Middle frontal gyrus (tissue), 1 donor: ENCODE results near the gene PIM3.

Experiments used
- DNase-seq: peaks from one replicate; pipeline ENCODE4 v3.0.0-alpha.2; 2015; ENCODE audit warnings: low spot score; ENCODE audit errors: extremely low spot score

Gene PIM3

DNA sequence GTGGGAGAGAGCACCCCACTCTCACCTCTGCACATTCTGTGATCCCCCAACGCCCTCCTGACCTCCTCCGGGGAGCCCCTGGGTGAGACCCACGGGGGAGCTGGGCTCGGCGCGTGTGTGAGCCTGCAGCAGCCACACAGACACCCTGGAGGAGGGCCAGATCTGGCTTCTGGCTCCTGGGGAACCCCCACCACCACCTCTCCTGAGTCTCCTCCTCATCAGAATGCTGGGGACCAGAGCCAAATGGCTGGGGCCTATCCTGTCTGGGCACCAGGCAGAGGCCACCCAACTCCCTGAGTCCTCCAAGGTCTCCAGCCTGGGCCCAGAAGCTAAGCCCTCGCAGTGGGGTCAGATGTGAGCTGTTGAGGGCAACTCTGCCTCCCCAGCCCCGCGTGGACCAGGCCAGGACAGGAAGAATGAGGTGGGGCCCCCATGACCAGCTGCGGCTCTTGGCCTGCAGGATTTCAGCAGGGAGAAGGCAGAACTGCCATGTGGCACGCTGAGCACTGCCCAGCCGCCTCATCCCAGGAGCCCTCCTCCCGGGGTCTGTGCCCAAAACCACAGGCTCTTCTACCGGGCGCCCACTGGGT lies 5.5 kb upstream of the PIM3 start:
- DNase-seq = no peak

DNA sequence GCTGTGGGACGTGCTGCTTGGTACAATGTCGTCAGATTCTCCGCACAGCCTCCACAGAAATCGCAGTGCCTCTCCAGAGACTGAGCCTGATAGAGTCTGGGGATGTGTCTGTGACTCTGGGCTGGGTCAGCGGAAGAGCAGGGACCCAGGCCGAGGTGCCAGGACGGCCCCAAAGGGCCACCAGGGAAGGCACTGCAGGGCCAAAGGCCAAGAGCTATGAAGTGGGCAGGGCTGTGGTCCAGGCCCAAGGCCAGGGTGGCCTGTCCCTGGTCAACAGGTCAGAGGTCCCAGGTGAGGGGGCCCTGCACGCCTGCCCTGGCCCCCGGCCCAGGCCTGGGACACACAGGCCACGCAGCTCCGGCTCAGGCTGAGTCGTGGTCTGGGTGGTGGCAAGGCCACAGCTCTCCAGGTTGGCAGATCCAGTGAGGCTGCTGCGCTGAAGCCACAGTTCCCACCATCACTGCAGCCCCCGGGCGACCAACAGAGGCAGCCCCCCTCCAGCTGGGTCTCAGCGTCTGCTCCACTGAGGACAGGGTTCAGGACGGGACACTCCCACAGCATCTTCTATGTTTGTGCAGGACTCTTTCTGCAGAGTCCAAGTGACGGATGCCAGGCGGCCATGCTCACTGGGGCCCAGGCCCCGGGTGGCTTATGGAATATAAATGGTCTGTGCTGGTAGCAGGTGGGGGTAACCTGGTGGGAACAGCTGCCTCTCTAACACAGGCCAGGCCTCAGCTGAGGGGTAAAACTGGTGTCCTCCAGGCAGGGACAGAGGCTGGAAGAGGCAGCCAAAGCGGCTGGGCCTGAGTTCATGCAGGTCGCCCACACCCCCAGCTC lies 4.8 kb upstream of the PIM3 start:
- no peak for DNase-seq

DNA sequence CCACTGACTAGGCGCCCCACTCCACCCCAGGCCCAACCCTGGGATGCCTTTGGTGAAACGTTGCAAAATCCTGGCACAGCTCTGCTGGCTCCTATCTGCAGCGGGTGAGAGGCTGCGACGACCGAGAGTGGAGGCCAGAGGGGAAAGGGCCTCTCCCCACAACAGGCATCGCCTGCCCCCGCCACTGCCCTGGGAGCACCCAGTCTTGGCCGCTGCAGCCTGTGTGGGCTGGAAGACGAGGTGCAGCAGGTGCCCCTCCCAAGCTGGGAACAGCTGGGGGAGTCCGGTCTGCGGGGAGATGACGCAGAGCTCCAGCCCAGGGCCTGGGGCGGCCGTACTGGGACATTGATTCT lies 4.2 kb upstream of the PIM3 start:
- no peak for DNase-seq

DNA sequence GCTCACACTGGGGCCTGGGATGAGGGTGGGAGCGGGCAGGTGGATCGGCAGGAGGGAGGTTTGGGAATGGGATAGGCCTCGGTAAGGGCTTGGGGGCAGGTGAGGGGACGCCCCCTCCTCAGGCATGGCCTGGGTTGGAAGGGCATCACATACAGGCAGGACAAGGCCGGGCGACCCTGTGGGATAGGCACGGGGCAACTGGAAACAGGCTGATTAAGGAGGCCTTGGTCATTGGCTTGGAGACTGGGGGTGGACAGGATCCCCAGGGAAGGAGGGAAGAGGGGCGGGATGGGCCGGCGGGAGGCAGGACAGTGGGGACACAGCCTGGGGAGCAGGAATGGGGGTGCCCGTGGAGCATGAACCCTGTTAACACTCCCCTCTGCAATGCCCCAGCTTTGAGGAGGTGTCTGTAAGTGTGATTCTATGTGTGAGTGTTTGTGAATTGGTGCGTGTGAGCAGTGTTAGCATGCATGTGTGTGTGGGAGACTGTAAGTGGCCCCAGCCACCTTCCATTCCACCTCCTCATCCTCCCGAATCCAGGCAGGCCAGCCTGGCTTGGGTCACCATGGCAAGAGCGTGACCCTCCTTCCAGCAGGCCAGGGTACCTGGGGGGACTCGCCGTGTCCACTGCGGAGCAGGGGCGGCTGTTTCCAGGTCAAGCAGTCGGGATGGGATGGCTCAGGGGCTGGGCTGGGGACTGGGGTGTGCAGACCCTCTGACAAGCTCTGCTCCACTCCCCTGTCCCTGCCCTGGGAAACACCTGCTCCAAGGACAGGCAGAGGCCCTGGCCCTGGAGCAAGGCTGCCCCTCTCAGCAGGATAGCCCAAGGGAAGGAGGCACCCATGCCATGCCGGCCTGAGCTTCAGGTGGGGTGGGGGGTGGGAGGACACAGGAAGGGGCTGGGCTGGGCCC lies 3.4 kb upstream of the PIM3 start:
- no peak for DNase-seq

DNA sequence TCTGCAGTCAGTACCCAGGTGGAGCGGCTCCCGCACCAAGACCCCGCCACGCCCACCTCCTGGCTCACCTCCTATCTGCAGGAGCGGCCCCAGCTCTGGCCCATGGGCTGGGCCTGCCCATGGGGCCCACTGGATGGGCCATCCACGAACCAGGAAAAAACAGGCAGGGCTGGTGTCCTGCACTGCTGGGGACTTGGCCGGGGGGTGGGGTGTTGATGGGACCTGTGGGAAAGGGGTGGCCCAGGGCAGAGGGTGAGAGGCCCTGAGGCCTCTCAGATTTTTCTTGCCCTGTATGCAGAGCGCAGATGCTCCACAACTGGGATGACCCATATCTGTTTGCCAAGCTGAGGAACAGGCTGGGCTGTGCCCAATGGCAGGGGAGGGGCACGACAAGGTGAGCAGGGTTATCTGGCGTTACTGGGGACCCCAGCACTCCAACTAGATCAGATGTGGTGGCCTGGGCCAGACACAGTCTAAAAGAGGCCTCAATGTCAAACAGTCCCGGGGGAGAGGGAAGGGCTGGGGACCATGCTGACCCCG lies 2.7 kb upstream of the PIM3 start:
- DNase-seq = no peak

DNA sequence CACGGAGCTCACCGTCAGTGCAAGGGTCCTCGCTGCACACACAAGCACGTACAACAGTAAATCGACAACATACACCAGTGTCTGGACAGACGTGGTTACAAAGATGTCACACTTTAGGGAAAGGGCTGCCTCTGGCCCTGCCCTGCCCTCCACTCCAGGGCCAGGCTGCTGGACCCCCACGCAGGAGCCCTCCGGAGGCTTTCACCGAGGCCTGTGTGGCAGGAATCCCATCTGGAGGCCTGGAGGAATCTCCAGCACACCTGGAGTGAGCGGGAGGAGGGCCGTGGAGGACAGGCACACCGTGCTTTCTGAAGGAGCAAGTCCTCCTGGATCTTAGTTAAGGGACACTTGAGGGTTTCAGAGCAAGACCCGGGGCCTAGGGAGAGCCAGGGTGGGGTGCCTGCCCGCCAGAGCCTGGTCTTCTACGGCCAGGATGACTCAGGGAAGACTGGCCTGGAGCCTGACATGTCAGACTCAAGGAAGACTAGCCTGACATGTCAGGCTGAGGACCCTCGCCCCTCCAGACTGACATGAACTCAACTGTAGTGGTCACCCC lies 2.1 kb upstream of the PIM3 start:
- DNase-seq = no peak

DNA sequence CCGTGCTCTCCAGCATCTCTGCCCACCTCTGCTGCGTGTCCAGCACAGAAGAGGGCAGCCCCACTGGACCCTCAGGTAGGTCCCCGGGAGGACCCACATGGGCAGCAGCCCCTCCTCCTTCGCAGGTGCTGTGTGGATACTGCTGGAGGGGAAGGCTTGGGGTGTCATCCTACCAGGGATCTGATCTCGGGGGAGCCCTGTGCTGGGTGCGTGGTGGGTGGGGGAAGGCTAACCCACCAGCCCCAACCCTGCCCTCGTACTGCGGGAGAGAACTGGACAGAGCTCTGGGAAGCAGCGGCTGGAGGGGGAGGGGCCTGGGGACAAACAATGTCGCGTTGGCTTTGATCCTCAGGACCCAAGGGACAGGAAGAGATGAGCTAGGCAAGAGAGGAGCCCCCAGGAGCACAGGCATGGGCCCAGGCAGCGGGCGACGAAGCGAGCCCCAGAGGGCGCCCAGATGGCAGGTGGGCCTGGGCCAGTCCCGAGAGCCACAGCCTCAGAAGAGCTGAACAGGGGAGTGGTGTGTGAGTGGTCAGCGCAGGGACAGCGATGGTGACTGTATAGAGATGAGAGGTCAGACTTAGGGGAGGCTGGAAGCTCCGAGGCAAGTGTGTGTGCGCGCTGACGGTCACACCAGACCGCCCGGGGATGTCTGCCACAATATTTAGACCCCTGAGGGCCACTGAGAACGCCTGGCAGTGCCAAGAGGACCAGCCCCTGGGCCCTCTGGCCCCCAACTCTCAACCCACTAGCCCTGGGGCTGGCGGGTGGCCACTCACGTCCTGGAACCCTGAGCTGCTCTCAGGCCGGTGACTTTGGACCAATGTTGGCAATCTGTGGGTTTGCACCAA lies 1.4 kb upstream of the PIM3 start:
- DNase-seq = no peak

DNA sequence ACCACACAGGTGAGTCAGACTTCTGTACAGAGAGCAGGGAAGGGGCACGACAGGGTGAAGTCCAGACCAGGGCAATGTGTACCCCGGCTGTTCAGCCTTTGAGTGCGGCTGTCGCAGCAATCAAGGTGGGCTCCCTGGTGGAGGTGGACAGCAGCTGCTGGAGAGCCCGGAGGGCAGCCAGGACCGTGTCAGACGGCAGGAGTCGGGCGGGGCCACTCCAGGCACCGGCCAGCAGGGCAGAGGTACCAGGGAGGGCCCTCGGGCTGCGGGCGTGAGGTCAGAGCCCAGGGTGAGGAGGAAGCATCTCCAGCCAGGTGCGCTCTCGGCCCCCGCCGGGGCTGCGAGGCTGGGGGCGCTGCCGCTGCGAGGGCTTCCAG lies 802 bp upstream of the PIM3 start:
- DNase-seq = no peak

DNA sequence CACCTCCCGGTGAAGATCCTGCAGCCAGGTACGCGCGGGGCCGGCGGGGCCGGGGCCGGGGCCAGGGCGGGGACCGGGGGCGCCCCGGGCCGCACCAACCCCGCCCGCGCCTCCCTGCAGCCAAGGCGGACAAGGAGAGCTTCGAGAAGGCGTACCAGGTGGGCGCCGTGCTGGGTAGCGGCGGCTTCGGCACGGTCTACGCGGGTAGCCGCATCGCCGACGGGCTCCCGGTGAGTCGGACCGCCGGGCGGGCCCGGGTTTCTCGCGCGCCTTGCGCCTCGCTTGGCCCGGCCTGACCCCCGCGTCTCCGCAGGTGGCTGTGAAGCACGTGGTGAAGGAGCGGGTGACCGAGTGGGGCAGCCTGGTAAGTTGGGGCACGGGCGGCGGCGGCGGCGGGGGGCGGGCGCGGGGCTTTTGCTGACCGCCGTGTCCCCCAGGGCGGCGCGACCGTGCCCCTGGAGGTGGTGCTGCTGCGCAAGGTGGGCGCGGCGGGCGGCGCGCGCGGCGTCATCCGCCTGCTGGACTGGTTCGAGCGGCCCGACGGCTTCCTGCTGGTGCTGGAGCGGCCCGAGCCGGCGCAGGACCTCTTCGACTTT lies 531 bp downstream of the PIM3 start:
- no peak for DNase-seq

DNA sequence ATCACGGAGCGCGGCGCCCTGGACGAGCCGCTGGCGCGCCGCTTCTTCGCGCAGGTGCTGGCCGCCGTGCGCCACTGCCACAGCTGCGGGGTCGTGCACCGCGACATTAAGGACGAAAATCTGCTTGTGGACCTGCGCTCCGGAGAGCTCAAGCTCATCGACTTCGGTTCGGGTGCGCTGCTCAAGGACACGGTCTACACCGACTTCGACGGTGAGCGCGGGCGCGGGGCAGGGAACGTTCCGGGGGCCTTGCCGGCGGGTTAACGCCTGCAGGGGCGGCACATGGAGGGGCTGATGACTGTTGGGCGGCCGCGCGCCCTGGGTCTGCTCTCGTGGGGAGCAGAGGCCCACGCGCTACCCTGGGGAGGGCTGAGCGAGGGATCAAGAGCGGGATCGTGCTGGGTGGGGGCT lies 1.0 kb downstream of the PIM3 start:
- no peak for DNase-seq

DNA sequence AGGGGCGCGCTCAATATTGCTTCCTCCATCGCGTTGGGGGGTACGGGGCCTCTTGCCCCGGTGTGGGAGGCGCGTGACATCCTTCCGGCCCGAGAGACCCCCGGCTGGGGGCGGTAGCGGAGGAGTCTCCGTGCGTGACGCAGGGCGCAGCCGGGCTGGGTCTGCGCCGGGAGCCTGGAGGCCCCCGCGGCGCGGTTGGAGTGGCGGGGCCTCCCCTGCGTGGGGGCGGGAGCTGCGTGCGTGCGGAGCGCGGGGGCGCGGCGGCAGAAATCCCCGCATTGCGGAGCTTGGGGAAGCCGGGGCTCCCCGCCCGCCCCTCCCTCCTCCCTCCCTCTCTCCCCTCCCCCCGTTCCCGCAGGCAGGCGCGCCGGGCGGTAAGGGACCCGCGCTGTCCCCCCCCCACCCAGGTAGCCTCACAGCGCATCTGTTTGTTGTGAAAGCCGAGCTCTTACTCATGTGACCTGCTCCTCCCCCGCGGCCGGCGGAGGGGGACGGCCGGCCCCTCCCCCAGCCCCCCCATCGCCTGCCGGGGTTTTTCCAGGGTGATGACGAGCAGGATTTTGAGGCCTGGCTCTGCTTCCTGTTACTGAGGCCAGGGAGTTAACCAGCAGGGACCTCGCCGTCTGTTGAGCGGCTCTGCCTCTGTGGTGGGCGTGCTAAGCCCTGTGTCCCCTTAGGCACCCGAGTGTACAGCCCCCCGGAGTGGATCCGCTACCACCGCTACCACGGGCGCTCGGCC lies 1.6 kb downstream of the PIM3 start:
- no peak for DNase-seq

DNA sequence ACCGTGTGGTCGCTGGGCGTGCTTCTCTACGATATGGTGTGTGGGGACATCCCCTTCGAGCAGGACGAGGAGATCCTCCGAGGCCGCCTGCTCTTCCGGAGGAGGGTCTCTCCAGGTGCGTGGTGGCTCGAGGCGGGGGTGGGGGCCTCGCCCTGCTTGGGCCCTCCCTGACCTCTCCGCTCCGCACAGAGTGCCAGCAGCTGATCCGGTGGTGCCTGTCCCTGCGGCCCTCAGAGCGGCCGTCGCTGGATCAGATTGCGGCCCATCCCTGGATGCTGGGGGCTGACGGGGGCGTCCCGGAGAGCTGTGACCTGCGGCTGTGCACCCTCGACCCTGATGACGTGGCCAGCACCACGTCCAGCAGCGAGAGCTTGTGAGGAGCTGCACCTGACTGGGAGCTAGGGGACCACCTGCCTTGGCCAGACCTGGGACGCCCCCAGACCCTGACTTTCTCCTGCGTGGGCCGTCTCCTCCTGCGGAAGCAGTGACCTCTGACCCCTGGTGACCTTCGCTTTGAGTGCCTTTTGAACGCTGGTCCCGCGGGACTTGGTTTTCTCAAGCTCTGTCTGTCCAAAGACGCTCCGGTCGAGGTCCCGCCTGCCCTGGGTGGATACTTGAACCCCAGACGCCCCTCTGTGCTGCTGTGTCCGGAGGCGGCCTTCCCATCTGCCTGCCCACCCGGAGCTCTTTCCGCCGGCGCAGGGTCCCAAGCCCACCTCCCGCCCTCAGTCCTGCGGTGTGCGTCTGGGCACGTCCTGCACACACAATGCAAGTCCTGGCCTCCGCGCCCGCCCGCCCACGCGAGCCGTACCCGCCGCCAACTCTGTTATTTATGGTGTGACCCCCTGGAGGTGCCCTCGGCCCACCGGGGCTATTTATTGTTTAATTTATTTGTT lies 2.4 kb downstream of the PIM3 start:
- DNase-seq = no peak

DNA sequence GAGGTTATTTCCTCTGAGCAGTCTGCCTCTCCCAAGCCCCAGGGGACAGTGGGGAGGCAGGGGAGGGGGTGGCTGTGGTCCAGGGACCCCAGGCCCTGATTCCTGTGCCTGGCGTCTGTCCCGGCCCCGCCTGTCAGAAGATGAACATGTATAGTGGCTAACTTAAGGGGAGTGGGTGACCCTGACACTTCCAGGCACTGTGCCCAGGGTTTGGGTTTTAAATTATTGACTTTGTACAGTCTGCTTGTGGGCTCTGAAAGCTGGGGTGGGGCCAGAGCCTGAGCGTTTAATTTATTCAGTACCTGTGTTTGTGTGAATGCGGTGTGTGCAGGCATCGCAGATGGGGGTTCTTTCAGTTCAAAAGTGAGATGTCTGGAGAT lies 3.1 kb downstream of the PIM3 start:
- no peak for DNase-seq

DNA sequence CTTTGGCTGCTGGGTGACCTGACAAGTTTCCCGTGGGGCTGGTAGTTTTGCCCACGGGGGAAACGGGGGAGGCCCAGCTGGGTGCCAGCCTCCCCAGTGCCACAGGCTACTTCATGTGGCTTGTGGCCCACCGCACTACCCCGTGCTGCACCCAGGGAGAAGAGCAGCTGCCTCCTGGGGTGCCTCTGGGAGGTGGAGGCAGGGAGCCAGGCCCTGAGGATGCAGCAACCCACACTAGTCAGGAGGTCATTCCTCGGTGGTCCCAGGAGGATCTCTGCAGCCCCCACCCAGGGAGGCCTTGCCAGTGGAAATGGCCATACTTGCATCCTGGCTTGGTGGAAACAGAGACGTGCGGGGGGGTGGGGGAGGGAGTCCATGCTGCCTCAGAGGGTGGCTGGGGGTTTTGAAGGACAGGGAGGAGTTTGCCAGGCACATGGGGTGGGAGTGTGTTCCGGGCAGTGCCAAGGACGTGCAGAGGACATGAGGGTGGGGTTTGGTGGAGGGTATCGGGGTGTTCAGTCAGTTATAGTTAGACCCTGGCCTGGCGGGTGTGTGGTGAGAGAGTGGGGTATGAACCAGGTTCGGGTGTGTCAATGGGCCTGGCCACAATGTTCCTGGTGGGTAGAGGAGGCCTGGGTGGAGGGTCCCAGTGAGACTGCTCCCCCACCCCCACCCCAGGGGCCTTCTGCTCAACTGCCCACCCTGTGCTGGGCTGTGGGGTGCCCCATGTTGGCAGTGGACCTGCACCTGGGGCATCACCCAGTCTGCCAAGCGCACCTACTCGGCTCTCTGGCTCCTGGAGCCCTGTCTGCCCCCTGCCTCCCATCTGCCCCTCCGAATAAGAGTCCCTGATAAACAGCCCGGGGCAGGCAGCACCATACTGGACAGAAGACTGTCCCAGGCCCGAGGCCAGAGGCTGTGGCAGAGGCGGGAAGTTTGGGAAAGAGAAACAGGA lies 3.8 kb downstream of the PIM3 start:
- no peak for DNase-seq

DNA sequence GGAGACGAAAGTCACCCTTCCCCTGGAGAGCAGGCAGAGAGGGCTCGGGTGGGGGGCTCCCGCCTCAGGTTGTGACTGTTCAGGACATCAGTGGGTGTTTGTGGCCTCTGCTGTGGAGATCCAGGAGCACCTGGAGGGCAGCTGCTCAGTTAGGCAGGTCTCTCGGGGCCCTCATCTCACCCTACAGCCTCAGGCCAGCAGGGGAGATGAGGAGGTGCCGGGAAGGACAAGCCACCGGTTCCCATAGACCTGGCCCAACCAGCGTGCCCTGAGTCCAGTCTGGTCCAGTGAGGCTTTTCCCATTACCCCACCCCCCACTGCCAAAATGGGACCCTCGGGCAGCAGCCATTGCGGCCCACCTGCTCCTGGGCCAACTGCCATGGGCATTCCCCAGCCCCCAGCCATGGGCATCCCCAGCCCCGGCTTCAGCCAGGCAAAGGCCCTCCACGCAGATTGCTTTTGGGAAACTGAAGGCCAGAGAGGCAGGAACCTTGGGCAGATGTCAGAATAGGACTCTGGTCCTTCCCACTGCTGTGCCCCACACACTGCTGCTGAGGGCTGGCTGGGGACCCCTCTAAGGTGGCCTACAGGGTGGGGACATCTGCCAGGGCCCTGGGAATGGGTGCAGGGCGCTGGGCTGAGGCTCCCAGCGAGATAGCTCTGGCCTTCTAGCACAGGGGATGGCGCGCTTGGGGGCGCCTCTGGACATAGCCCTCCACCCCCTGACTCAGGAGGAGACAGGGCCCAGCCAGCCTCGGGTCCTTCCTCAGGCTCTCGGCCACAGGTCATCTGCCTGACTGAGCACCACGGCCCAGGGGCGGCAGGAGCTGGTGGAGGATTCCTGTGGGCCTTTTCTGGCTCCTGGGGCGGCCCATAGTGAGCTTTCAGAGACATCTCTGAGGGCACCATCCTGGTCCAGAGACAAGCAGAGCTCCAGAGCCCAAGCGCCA lies 4.8 kb downstream of the PIM3 start:
- no peak for DNase-seq

DNA sequence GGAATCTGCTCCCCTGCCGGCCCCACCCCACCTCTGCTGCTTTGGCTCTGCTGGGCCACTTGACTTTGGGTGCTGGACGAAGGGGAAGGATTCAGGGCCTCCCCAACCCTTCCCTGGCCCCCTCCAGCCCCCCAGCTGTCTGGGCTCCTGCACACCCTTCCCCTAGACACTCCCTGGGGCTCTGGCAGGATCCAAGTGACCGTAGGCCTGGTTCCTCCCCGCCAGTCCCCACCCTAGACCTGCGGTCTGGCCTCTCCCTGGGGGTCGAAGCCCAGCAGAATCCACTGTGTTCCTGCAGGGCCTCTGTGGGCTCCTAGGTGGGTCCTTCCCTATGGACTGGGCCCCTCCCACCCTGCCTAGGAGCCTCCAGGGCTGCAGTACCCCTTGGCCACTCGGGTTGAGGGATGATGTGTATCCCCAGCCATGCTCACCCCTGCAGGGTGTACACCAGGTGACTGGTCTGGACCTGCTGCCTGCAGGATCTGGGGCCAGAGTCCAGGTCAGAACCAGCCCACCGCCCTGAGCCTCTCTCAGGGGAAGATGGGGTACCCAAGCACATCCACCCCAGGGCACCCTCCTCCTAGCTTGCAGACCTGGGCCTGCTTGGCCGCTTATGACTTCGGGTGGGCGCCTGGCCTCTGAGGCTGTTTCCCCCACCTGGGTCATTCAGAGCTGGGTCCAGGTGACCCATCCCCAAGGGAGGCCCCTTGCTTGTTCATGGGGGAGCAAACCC lies 5.6 kb downstream of the PIM3 start:
- DNase-seq = no peak
